IPS-NIHi11 (cell line): ENCODE measurements around the gene POLD3.

ENCODE experiments used
- DNase-seq: peaks from one replicate; pipeline ENCODE4 v3.0.0; 2012; ENCODE audit warnings: mixed read lengths, low spot score

The POLD3 gene

GRCh38 chr11:74691755-74692154 lies 99.4 kb downstream of the POLD3 start:
- no peak for DNase-seq
